Ascending aorta (tissue), 2 donors: ENCODE results near the gene ZEB1. TPM values are rescaled to one million over a fixed set of nuclear protein-coding genes. Genes with fewer than 3 reads are reported as not detected.
"Not testable (repeated sequence)": the region's sequence is repeated elsewhere in the genome, so short reads cannot be mapped to it uniquely, and the experiment has no call there.

Experiments
- DNase-seq, 2 donors: peaks; one replicate each; pipeline ENCODE4 v3.0.0-alpha.2; 2019; ENCODE audit warnings: low spot score in 2 of 2
- H3K27ac ChIP-seq, 2 donors: fragments of 200-600 bp; sonication (generic); one replicate each; pipeline ENCODE4 v1.5.1; 2016 to 2017; ENCODE audit warnings: mild to moderate bottlenecking in 1 of 2
- H3K27me3 ChIP-seq: fragments of 200-600 bp; sonication (generic); one replicate; pipeline ENCODE4 v1.5.1; 2017
- H3K36me3 ChIP-seq, 2 donors: fragments of 200-600 bp; sonication (generic); one replicate each; pipeline ENCODE4 v1.5.1; 2016
- H3K4me1 ChIP-seq, 2 donors: fragments of 200-600 bp; sonication (generic); one replicate each; pipeline ENCODE4 v1.5.1; 2016 to 2017; ENCODE audit warnings: mild to moderate bottlenecking in 1 of 2
- H3K4me3 ChIP-seq, 2 donors: fragments of 200-600 bp; sonication (generic); one replicate each; pipeline ENCODE4 v1.5.1; 2016 to 2017; ENCODE audit warnings: mild to moderate bottlenecking in 1 of 2
- H3K9me3 ChIP-seq, 2 donors: fragments of 200-600 bp; sonication (generic); one replicate each; pipeline ENCODE4 v1.5.1; 2016
- intact Hi-C: fragments of 100-400 bp; cut with DNase I; formaldehyde crosslinking; loops from one replicate; pipeline ENCODE4 v1.15.1; 2023
- total RNA-seq: library from RNA; depleted of rRNA; stranded (reverse); fragments of >200 nt; gene quantifications from one replicate; pipeline ENCODE4 v1.1.0, GENCODE V29; 2016
- TF ChIP-seq, protein P1 (sequence below), 3 experiments: fragments of 200-600 bp in 2 of 3; fragments of 450-650 bp in 1 of 3; sonication (generic) in 2 of 3; IDR thresholded peaks; one replicate each; pipeline ENCODE4 v1.5.1; 2016 to 2019; ENCODE audit warnings: antibody characterized with exemption in 3 of 3, mild to moderate bottlenecking in 1 of 3, moderate library complexity in 1 of 3

ZEB1 gene
- total RNA-seq, 1 donor from 2014 or later, result 77.3 TPM

DNA sequence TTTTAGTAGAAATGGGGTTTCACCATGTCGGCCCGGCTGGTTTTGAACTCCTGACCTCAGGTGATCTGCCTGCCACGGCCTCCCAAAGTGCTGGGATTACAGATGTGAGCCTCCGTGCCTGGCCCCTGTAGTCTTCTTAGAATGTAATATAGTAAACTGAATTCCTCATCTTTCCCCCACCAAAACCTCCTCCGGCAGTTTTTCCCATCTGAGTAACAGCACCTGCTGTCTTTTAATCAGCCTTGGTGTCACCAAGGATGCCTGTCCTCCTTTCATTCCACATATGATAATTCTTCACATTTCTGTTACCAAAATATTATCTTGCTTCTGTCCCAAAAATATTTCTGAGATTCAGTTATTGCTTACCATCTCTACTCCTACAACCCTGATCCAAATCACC, 80.2 kb downstream of the ZEB1 start:
- H3K4me1 ChIP-seq, result peaks cover 8 to 35% of the 10 kb centered on the region in 2 donors
- intact Hi-C loops, result loop anchor here (5.0 kb wide), 1 partner anchor 137 kb away; no protein-coding TSS in a partner anchor
- DNase-seq, result no peak

DNA sequence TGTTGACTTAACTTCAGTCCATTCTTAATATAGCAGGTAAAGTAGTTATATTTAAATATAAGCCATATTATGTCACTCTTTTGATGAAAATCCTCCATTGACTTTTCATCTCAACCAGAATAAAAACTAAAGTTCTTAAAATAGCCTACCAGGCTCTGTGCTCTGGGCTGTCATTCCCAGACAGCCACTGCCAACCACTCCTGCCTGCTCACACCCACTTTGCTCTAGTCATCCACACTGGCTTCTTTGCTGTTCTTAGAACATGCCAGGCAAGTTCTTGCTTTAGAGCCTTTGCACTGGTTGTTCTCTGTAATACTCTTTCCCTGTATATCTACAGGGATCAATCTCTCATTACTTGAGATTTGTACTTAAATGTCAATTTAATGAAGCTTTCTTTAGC, 80.6 kb downstream of the ZEB1 start:
- Histone ChIP-seq H3K27ac (peak overlapping the region; percentile 51 to 78), H3K36me3 (no peaks in the 10 kb centered on the region), H3K4me1 (peaks cover 8 to 36% of the 10 kb centered on the region in 2 donors), H3K27me3 (no peaks in the 10 kb centered on the region), H3K9me3 (no peaks in the 10 kb centered on the region), H3K4me3 (no peak overlapping the region)
- intact Hi-C loops, result loop anchor here (5.0 kb wide), 1 partner anchor 137 kb away; no protein-coding TSS in a partner anchor
- peak in 1 of 2 donors; percentile 71 for DNase-seq
- TF ChIP-seq, protein P1, sequence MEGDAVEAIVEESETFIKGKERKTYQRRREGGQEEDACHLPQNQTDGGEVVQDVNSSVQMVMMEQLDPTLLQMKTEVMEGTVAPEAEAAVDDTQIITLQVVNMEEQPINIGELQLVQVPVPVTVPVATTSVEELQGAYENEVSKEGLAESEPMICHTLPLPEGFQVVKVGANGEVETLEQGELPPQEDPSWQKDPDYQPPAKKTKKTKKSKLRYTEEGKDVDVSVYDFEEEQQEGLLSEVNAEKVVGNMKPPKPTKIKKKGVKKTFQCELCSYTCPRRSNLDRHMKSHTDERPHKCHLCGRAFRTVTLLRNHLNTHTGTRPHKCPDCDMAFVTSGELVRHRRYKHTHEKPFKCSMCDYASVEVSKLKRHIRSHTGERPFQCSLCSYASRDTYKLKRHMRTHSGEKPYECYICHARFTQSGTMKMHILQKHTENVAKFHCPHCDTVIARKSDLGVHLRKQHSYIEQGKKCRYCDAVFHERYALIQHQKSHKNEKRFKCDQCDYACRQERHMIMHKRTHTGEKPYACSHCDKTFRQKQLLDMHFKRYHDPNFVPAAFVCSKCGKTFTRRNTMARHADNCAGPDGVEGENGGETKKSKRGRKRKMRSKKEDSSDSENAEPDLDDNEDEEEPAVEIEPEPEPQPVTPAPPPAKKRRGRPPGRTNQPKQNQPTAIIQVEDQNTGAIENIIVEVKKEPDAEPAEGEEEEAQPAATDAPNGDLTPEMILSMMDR (IDR thresholded peaks at IDR 0.05), result no peak

More for the DNA sequence above, 80.2 kb downstream of the ZEB1 start:
- Histone ChIP-seq H3K4me3 (no peak overlapping the region), H3K27me3 (no peaks in the 10 kb centered on the region), H3K36me3 (no peaks in the 10 kb centered on the region), H3K27ac (peak overlapping the region; percentile 51 to 78), H3K9me3 (no peaks in the 10 kb centered on the region)
- TF ChIP-seq, protein P1 (IDR thresholded peaks at IDR 0.05), result no peak

DNA sequence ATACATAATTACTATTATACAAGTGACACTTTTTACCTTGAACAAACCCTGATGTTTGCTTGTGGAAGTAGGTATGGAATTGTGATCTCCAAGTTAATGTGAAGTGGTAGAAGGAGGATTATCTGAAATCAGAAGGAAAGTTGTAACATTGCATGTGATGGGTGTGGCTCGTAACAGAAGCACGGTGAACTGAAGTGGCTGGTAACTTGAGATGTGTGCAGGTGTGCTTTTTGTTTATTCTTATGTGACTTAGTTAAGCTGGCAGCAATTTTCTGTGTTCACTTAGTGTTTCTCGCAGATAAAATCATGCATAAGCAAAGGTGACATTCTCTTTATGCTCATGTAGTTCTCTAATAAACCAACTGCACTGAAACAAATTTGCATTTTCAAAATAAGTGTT, 82.3 kb downstream of the ZEB1 start:
- intact Hi-C loops, result no loop called here
- Histone ChIP-seq H3K9me3 (no peaks in the 10 kb centered on the region), H3K4me3 (no peak overlapping the region), H3K27ac (no peak overlapping the region), H3K36me3 (no peaks in the 10 kb centered on the region), H3K27me3 (no peaks in the 10 kb centered on the region), H3K4me1 (peaks cover 8 to 27% of the 10 kb centered on the region in 2 donors)
- TF ChIP-seq, protein P1 (IDR thresholded peaks at IDR 0.05), result no peak
- DNase-seq, result no peak

DNA sequence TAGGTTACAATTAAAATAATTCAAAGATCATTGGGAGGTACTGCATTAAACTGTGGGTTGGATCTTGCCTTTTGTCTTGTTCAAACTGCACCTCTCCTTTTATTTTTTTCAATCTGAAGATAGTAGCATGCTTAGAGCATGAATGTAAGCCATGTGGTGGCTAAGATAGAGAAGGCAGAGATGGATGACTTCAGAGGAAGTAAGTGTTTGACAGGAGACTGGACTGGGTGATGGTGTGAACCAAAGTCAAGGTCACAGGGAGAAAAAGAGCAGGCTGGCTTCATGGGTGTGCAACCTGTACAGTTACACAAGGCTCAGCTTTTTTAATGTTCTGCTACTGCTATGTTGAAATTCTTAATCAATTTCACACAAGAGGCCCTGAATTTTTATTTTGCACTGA, 85.6 kb downstream of the ZEB1 start:
- intact Hi-C loops, result no loop called here
- H3K4me1 ChIP-seq, result peaks cover 3 to 11% of the 10 kb centered on the region in 2 donors
- H3K27me3 ChIP-seq, result no peaks in the 10 kb centered on the region
- no peak for DNase-seq
- TF ChIP-seq, protein P1 (IDR thresholded peaks at IDR 0.05), result no peak
- no peaks in the 10 kb centered on the region for H3K9me3 ChIP-seq
- no peak overlapping the region for H3K4me3 ChIP-seq
- no peak overlapping the region for H3K27ac ChIP-seq
- no peaks in the 10 kb centered on the region for H3K36me3 ChIP-seq

DNA sequence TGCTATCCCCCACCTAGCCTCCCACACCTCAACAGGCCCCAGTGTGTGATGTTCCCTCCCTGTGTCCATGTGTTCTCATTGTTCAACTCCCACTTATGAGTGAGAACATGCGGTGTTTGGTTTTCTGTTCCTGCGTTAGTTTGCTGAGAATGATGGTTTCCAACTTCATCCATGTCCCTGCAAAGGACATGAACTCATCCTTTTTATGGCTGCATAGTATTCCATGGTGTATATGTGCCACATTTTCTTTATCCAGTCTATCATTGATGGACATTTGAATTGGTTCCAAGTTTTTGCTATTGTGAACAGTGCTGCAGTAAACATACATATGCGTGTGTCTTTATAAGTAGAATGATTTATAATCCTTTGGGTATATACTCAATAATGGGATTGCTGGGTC, 86.8 kb downstream of the ZEB1 start:
- H3K27me3 ChIP-seq, intact Hi-C loops, H3K4me3 ChIP-seq, H3K27ac ChIP-seq, DNase-seq, H3K9me3 ChIP-seq, H3K36me3 ChIP-seq, H3K4me1 ChIP-seq: not testable (repeated sequence)

DNA sequence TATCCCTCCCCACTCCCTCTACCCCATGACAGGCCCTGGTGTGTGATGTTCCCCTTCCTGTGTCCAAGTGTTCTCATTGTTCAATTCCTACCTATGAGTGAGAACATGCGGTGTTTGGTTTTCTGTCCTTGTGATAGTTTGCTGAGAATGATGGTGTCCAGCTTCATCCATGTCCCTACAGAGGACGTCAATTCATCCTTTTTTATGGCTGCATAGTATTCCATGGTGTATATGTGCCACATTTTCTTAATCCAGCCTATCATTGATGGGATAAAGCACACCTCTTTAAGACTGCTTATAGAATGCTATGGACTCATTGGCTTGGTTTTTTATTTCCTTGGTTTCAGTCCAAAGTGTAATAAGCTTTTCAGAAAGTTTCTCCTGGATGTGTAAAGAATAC, 93.4 kb downstream of the ZEB1 start:
- H3K36me3 ChIP-seq, H3K4me1 ChIP-seq, H3K27ac ChIP-seq, intact Hi-C loops, H3K27me3 ChIP-seq, H3K9me3 ChIP-seq, DNase-seq, H3K4me3 ChIP-seq: not testable (repeated sequence)

DNA sequence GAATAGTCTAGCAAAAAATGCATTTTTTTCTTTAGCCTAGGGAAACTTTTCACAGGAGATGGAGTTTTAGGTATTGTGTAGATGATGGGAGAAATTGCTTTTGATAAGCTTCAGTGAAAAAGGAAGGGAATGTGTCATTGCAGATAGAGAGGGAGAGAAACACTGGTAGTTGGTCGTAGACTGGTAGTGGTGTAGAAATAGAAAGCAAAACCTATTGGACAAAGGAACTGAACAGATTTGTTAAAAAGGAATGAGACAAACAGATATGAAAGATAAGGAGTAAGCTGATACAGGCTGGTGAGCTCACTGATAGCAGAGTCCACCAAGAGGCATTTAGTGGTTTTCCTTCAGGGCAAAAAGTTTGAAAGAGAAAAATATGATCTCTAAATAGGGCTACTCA, 94.3 kb downstream of the ZEB1 start:
- H3K9me3 ChIP-seq, result no peaks in the 10 kb centered on the region
- no peak overlapping the region for H3K4me3 ChIP-seq
- TF ChIP-seq, protein P1 (IDR thresholded peaks at IDR 0.05), result no peak
- intact Hi-C loops, result no loop called here
- H3K4me1 ChIP-seq, result no peaks in the 10 kb centered on the region
- DNase-seq, result no peak
- no peaks in the 10 kb centered on the region for H3K27me3 ChIP-seq
- H3K36me3 ChIP-seq, result no peaks in the 10 kb centered on the region
- no peak overlapping the region for H3K27ac ChIP-seq
